ENCODE results near the gene CD27.
A peak's percentile ranks its signal among the peaks of the same experiment; 100 is the strongest.
"Not testable (repeated sequence)": the region's sequence is repeated elsewhere in the genome, so short reads cannot be mapped to it uniquely, and the experiment has no call there.

CD27 gene

GRCh38 chr12:6461401-6462233, 16.9 kb downstream of the CD27 start:
- DNase-seq (ENCODE audit: low read depth, low spot score): no peak

GRCh38 chr12:6462234-6462995, 17.7 kb downstream of the CD27 start:
- DNase-seq (ENCODE audit: low read depth, low spot score): no peak

- no peak for DNase-seq (ENCODE audit: low read depth, low spot score)
These were observed 18.5 kb downstream of the CD27 start for GRCh38 chr12:6463216-6463615.

- no peak for DNase-seq (ENCODE audit: low read depth, low spot score)
These were observed 19.1 kb downstream of the CD27 start for GRCh38 chr12:6463858-6464257.

GRCh38 chr12:6464531-6464930, 19.8 kb downstream of the CD27 start:
- no peak for DNase-seq (ENCODE audit: low read depth, low spot score)

- DNase-seq (ENCODE audit: low read depth, low spot score): peak; percentile 69
These were observed 20.9 kb downstream of the CD27 start for GRCh38 chr12:6465467-6466183.

- DNase-seq (ENCODE audit: low read depth, low spot score): no peak
These were observed 21.4 kb downstream of the CD27 start for GRCh38 chr12:6466184-6466573.

GRCh38 chr12:6466751-6467150, 22.0 kb downstream of the CD27 start:
- not testable (repeated sequence) for DNase-seq (ENCODE audit: low read depth, low spot score)

GRCh38 chr12:6467571-6468282, 23.0 kb downstream of the CD27 start:
- DNase-seq (ENCODE audit: low read depth, low spot score): not testable (repeated sequence)

- DNase-seq (ENCODE audit: low read depth, low spot score): no peak
These were observed 23.5 kb downstream of the CD27 start for GRCh38 chr12:6468283-6468575.

GRCh38 chr12:6469092-6469491, 24.3 kb downstream of the CD27 start:
- DNase-seq (ENCODE audit: low read depth, low spot score): no peak

GRCh38 chr12:6469609-6470374, 25.0 kb downstream of the CD27 start:
- no peak for DNase-seq (ENCODE audit: low read depth, low spot score)

- DNase-seq (ENCODE audit: low read depth, low spot score): peak; percentile 99
These were observed 25.8 kb downstream of the CD27 start, which contains the start of gene VAMP1 for GRCh38 chr12:6470375-6471163. Gene VAMP1, minus strand, starts transcription at chr12:6470677. Its CDS starts 146 bp downstream, at chr12:6470531.

GRCh38 chr12:6471989-6472360, 27.2 kb downstream of the CD27 start:
- DNase-seq (ENCODE audit: low read depth, low spot score): no peak

GRCh38 chr12:6472491-6472890, 27.7 kb downstream of the CD27 start:
- no peak for DNase-seq (ENCODE audit: low read depth, low spot score)

GRCh38 chr12:6475233-6475975, 30.6 kb downstream of the CD27 start:
- DNase-seq (ENCODE audit: low read depth, low spot score): not testable (repeated sequence)

- DNase-seq (ENCODE audit: low read depth, low spot score): peak; percentile 22
These were observed 31.7 kb downstream of the CD27 start for GRCh38 chr12:6476489-6476888.

- not testable (repeated sequence) for DNase-seq (ENCODE audit: low read depth, low spot score)
These were observed 33.0 kb downstream of the CD27 start for GRCh38 chr12:6477601-6478377.

GRCh38 chr12:6478416-6478815, 33.7 kb downstream of the CD27 start:
- DNase-seq (ENCODE audit: low read depth, low spot score): no peak

Measured in ELF-1 (cell line).